ENCODE results near the gene UBE2K. TPM values are rescaled to one million over a fixed set of nuclear protein-coding genes. Genes with fewer than 3 reads are reported as not detected.
"Not testable (repeated sequence)": the region's sequence is repeated elsewhere in the genome, so short reads cannot be mapped to it uniquely, and the experiment has no call there.

UBE2K gene
- total RNA-seq, 1 donor from 2014 or later: 95.8 TPM

GRCh38 chr4:39792128-39792527, 94.2 kb downstream of the UBE2K start:
- intact Hi-C loops (cut with micrococcal nuclease): no loop called here

DNA sequence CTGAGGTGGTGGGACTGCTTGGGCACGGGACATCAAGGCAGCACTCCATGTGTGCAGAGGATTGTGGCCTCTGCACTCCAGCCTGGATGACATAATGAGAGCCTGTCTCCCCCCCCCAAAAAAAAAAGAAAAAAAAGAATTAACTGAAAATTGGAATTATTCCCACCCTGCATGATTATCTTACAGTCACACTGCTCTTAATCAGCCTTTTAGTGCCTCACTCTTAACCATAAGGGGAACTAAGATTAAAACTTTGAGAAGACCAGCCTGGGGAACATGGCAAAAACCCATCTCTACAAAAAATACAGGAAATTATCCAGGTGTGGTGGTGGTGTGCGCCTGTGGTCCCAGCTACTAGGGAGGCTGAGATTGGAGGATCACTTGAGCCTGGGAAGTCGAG, 94.6 kb downstream of the UBE2K start:
- intact Hi-C loops (cut with micrococcal nuclease): no loop called here

GRCh38 chr4:39792976-39793375, 95.0 kb downstream of the UBE2K start:
- intact Hi-C loops (cut with micrococcal nuclease): not testable (repeated sequence)

GRCh38 chr4:39802005-39802404, 104.1 kb downstream of the UBE2K start:
- intact Hi-C loops (cut with micrococcal nuclease): no loop called here

DNA sequence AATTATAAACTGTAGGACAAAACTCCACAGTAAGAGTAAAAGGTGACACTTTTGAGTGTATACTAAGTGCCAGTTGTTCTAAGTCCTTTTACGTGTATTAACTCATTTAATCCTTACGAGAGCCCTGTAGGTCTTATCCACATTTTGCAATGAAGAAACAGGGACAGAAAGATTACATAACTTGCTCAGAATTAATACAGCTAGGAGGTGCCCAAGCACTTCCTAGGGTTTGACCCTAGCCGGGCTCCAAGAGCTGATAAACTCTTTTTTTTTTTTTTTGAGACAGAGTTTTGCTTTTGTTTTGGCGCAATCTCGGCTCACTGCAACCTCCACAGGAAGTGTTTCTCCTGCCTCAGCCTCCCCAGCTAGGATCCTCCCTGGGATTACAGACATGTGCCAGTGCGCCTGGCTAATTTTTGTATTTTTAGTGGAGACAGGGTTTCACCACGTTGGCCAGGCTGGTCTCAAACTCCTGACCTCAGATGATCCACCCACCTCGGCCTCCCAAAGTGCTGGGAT, 110.4 kb downstream of the UBE2K start:
- intact Hi-C loops (cut with micrococcal nuclease): no loop called here

GRCh38 chr4:39812500-39812899, 114.6 kb downstream of the UBE2K start:
- intact Hi-C loops (cut with micrococcal nuclease): no loop called here

GRCh38 chr4:39813033-39813432, 115.1 kb downstream of the UBE2K start:
- intact Hi-C loops (cut with micrococcal nuclease): not testable (repeated sequence)

DNA sequence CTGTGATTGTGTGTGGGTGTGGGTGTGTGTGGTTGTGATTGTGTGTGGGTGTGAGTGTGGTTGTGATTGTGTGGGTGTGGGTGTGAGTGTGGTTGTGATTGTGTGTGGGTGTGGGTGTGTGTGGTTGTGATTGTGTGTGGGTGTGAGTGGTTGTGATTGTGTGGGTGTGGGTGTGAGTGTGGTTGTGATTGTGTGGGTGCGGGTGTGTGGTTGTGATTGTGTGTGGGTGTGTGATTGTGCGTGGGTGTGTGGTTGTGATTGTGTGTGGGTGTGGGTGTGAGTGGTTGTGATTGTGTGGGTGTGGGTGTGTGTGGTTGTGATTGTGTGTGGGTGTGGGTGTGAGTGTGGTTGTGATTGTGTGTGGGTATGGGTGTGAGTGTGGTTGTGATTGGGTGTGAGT, 115.8 kb downstream of the UBE2K start:
- intact Hi-C loops (cut with micrococcal nuclease): not testable (repeated sequence)

DNA sequence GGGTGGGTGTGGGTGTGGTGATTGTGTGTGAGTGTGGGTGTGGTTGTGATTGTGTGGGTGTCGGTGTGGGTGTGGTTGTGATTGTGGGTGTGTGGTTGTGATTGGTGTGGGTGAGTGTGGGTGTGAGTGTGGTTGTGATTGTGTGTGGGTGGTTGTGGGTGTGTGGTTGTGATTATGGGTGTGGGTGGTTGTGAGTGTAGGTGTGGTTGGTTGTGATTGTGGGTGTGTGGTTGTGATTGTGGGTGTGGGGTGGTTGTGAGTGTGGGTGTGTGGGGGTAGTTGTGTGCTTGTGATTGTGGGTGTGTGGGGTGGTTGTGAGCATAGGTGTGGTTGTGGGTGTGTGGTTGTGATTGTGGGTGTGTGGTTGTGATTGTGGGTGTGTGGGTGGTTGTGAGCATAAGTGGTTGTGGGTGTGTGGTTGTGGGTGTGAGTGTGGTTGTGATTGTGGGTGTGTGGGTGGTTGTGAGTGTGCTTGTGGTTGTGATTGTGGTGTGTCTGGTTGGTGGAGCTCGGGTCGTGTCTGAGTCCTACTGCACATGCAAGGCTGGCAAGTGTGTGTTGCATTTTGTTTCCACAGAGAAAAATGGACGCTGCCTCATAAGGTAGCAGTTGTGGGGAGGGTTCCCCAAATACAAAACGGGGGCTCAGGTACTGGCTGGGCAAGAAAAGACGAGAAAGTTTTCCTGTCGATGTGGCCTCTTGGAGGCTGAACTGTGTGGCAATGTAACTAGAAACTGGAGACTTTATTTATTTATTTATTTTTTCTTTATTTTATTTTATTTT, 116.7 kb downstream of the UBE2K start:
- intact Hi-C loops (cut with micrococcal nuclease): no loop called here

GRCh38 chr4:39818646-39819045, 120.7 kb downstream of the UBE2K start:
- intact Hi-C loops (cut with micrococcal nuclease): no loop called here

GRCh38 chr4:39820186-39820585, 122.2 kb downstream of the UBE2K start:
- intact Hi-C loops (cut with micrococcal nuclease): loop anchor here (5.0 kb wide), 1 partner anchor 123 kb away; the partner anchor contains the start of gene UBE2K

GRCh38 chr4:39821951-39822350, 124.0 kb downstream of the UBE2K start:
- intact Hi-C loops (cut with micrococcal nuclease): loop anchor here (5.0 kb wide), 1 partner anchor 125 kb away; the partner anchor contains the start of gene UBE2K

DNA sequence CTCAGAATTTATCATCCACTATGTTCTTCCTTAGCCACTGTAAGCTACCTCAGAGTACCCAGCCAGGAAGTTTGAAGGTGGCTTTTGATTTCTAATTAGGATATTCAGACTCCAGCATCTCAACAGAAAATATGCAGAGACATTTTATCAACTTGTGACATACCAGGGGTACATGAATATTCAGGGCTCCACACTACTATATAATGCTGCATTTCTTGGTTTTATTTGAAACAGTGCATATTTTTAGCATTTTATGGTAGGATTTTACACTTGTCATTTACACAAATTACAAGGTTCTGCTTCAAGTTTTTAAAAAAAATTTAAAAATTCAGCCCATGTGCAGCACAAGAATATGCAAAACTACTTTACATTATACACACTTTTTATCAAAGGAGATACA, 124.7 kb downstream of the UBE2K start:
- intact Hi-C loops (cut with micrococcal nuclease): loop anchor here (5.0 kb wide), 1 partner anchor 125 kb away; the partner anchor contains the start of gene UBE2K

DNA sequence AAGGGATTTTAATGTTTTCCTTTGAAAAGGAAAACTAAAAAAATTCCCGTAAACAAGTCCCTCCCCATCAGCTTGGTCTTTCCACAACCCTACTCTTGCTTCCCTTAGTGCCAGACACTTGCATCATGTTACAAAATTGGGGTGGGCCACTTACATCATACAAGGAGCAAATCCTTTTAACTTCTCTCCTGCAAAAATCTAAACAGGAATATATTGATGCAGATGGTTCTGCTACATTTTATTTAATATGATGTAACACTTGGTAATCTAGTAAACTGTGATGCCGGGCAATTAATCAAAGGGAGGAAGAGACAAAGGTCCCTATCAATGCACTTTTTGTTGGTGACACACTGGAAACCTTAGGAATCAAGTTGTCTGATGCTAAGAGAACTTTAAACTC, 125.3 kb downstream of the UBE2K start:
- intact Hi-C loops (cut with micrococcal nuclease): loop anchor here (5.0 kb wide), 1 partner anchor 126 kb away; the partner anchor contains the start of gene UBE2K

DNA sequence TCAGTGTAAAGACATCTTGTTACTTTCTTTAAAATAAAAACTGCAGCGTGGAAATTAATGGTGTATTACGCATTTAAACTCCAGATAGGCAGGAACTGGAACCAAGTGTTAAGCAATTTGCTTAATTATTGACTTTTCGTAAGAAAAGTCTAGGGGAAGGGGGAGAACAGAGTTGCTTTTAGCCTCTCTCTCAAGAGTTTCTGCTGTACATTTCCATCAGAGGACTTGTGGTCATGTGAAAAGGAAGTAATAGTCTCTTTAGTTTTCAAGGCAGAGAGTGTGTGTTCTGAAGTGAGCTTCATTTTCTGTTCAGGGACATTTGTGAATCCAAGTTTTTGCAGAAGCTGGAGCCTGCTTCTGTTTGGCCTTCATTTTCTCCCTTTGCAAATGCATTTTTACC, 127.2 kb downstream of the UBE2K start:
- intact Hi-C loops (cut with micrococcal nuclease): no loop called here

DNA sequence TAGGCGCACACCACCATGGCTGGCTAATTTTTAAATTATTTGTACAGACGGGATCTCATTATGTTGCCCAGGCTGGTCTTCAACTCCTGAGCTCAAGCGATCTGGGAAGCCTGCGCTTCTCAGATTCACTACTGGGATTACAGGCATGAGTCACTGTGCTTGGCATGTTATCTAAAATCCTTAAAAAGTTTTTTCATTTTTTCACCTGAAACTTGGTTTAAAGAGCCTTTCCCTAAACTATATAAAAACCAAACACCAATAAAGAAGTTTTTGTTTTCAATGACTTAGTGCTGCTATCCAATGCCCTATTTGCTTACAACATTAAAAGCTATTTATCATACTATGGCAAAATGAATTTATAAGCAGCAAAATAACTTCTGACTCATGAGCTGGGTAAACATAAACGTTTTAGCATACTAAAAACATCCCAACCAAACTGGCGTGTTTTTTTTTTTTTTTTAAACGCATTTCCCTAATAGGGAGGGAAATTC, 127.8 kb downstream of the UBE2K start:
- intact Hi-C loops (cut with micrococcal nuclease): no loop called here

Other genes with a start within 250 kb of the UBE2K start
- gene RPL9, start 239.2 kb upstream of the UBE2K start, total RNA-seq: 1,209 and 1,226 TPM in 2 replicates
- 12.2 and 12.6 TPM in 2 replicates for gene LIAS, start 239.1 kb upstream of the UBE2K start, total RNA-seq
- 21.9 and 27.3 TPM in 2 replicates for gene UGDH, start 170.7 kb upstream of the UBE2K start, total RNA-seq
- gene SMIM14, start 59.3 kb upstream of the UBE2K start, total RNA-seq: 3.3 and 5.5 TPM in 2 replicates

Data from T-helper 1 cell treated with Interleukin-12 subunit alpha and Interleukin-12 subunit beta and Interleukin-4 antibody, amounts not matched to agents 30 ng/mL and 1 ng/mL, for 36 hours (primary cell).